Islet precursor cell (in vitro differentiated cells): ENCODE results near the gene MRGPRG.
"Not testable (repeated sequence)": the region's sequence is repeated elsewhere in the genome, so short reads cannot be mapped to it uniquely, and the experiment has no call there.

Experiments used
- DNase-seq: peaks from one replicate; pipeline ENCODE4 v3.0.0-alpha.2; 2018

Gene MRGPRG

GRCh38 chr11:3218483-3219280 lies at the start of gene MRGPRG:
Gene MRGPRG, minus strand, starts transcription at chr11:3218813. Its CDS starts 0 bp downstream, at chr11:3218813.
- DNase-seq: peak; percentile 46

GRCh38 chr11:3262548-3262947 lies 43.9 kb upstream of the MRGPRG start:
- not testable (repeated sequence) for DNase-seq

GRCh38 chr11:3261831-3262230 lies 43.2 kb upstream of the MRGPRG start:
- DNase-seq: not testable (repeated sequence)

- DNase-seq: not testable (repeated sequence)
Measured at GRCh38 chr11:3257509-3257908, 38.9 kb upstream of the MRGPRG start.

- DNase-seq: not testable (repeated sequence)
Measured at GRCh38 chr11:3255241-3255640, 36.6 kb upstream of the MRGPRG start.

GRCh38 chr11:3254773-3255172 lies 36.2 kb upstream of the MRGPRG start:
- not testable (repeated sequence) for DNase-seq

GRCh38 chr11:3245071-3245470 lies 26.5 kb upstream of the MRGPRG start:
- DNase-seq: no peak

GRCh38 chr11:3243880-3244279 lies 25.3 kb upstream of the MRGPRG start:
- no peak for DNase-seq

GRCh38 chr11:3237119-3237518 lies 18.5 kb upstream of the MRGPRG start:
- no peak for DNase-seq

GRCh38 chr11:3234846-3235245 lies 16.2 kb upstream of the MRGPRG start:
- no peak for DNase-seq

GRCh38 chr11:3232956-3233355 lies 14.3 kb upstream of the MRGPRG start:
- DNase-seq: no peak

GRCh38 chr11:3231851-3232744 lies 13.5 kb upstream of the MRGPRG start, which contains the start of gene MRGPRE:
Gene MRGPRE, minus strand, starts transcription at chr11:3232417. Its CDS starts 3,618 bp downstream, at chr11:3228799.
- peak; percentile 47 for DNase-seq

- DNase-seq: no peak
Measured at GRCh38 chr11:3231550-3231850, 12.9 kb upstream of the MRGPRG start.

- DNase-seq: no peak
Measured at GRCh38 chr11:3230636-3231549, 12.3 kb upstream of the MRGPRG start.

GRCh38 chr11:3229673-3230630 lies 11.3 kb upstream of the MRGPRG start:
- DNase-seq: no peak

- no peak for DNase-seq
Measured at GRCh38 chr11:3228445-3228829, 9.8 kb upstream of the MRGPRG start.

GRCh38 chr11:3227568-3228444 lies 9.2 kb upstream of the MRGPRG start:
- peak; percentile 46 for DNase-seq

GRCh38 chr11:3226846-3227567 lies 8.4 kb upstream of the MRGPRG start:
- DNase-seq: no peak

- peak; percentile 62 for DNase-seq
Measured at GRCh38 chr11:3225826-3226750, 7.5 kb upstream of the MRGPRG start.
